ENCODE results near the gene TSSK3. TPM values are rescaled to one million over a fixed set of nuclear protein-coding genes. Genes with fewer than 3 reads are reported as not detected.

The TSSK3 gene
- total RNA-seq, 1 experiment from 2014 or later: 1.6 TPM

- Histone ChIP-seq H4K20me1 (ENCODE audit: control insufficient read depth, insufficient read depth, insufficient read length) (no peaks in the 10 kb centered on the region), H3K79me2 (ENCODE audit: insufficient read depth, low read length) (no peaks in the 10 kb centered on the region), H3K27me3 (ENCODE audit: insufficient read depth, low read length) (no peaks in the 10 kb centered on the region), H3K9me3 (ENCODE audit: control insufficient read depth, low read depth, low read length) (no peaks in the 10 kb centered on the region), H3K56ac (ENCODE audit: insufficient read length, low read depth, low read length) (no peak overlapping the region), H3K14ac (ENCODE audit: insufficient read depth, low read length) (no peak overlapping the region), H3K23ac (ENCODE audit: insufficient read length, low read depth, low read length) (no peak overlapping the region), H3K18ac (ENCODE audit: insufficient read length, low read depth, low read length) (no peak overlapping the region), H4K5ac (ENCODE audit: insufficient read length, low read depth, low read length) (no peak overlapping the region), H2BK120ac (ENCODE audit: low read depth, low read length, poor library complexity, severe bottlenecking) (no peak overlapping the region), H3K4ac (ENCODE audit: low read depth, low read length) (no peak overlapping the region), H4K8ac (replicated peaks; ENCODE audit: insufficient read length, low read depth, low read length) (no peak overlapping the region), H3K79me1 (ENCODE audit: insufficient read depth, low read depth, low read length, poor library complexity, severe bottlenecking) (no peaks in the 10 kb centered on the region), H3K23me2 (ENCODE audit: insufficient read length, low read depth, low read length, poor library complexity, severe bottlenecking) (no peaks in the 10 kb centered on the region), H2AK5ac (ENCODE audit: insufficient read length, low read length) (no peak overlapping the region), H3K27ac (ENCODE audit: insufficient read length, low read depth, low read length) (no peak overlapping the region), H2AFZ (ENCODE audit: low read length) (no peak overlapping the region), H3T11ph (ENCODE audit: low read length) (no peak overlapping the region), H4K91ac (ENCODE audit: insufficient read length, low read depth, low read length) (no peak overlapping the region), H3K9ac (ENCODE audit: extremely low read depth, insufficient read length, low read length) (no peak overlapping the region), H2BK5ac (ENCODE audit: insufficient read length, low read length) (no peak overlapping the region), H2BK12ac (ENCODE audit: insufficient read length, low read depth, low read length) (no peak overlapping the region), H3K4me2 (ENCODE audit: insufficient read depth, insufficient read length, low read length) (no peak overlapping the region), H3K4me1 (ENCODE audit: insufficient read depth, low read length) (no peaks in the 10 kb centered on the region), H2BK15ac (ENCODE audit: low read depth, low read length) (no peak overlapping the region), H2BK20ac (ENCODE audit: low read depth, low read length, poor library complexity, severe bottlenecking) (no peak overlapping the region)
- Mint-ChIP-seq H3K27ac (no peak overlapping the region), H3K36me3 (ENCODE audit: insufficient read depth in 1 of 3, low read depth in 3 of 3) (peaks cover 26 to 88% (median 80%) of the 10 kb centered on the region in 3 experiments; a peak in 6 of 7 replicates), H3K4me1 (no peaks in the 10 kb centered on the region), H3K9me3 (no peaks in the 10 kb centered on the region), H3K27me3 (ENCODE audit: low read depth) (no peaks in the 10 kb centered on the region), H3K4me3 (no peak overlapping the region)
- no peak for TF ChIP-seq CTCF (conservative IDR thresholded peaks at IDR 0.05)
- no CpG with 5 or more reads among the region's 12 CpGs for whole genome bisulfite sequencing (ENCODE audit: extremely low coverage, insufficient read length, low lambda C conversion rate)
- DNase-seq: no peak
Observed at GRCh38 chr1:32377541-32378220, 15.3 kb downstream of the TSSK3 start.

Data from H9 (cell line).